CD4-positive, alpha-beta T cell (primary cell): ENCODE measurements around the gene LMO2. TPM values are rescaled to one million over a fixed set of nuclear protein-coding genes. Genes with fewer than 3 reads are reported as not detected.

Experiments
- ATAC-seq: fragments of 200-7000 bp; cut with Tn5 transposase; one replicate; pipeline ENCODE4 v1.10.0; 2022; ENCODE audit warnings: mild to moderate bottlenecking; ENCODE audit not compliant: poor library complexity
- CTCF ChIA-PET: fragments of 350-600 bp; sonication (Branson Sonifier 250); formaldehyde crosslinking; loops from one replicate; lab custom pipeline; 2021; ENCODE audit warnings: antibody characterized with exemption, inconsistent platforms; lab: Charles Lee
- POLR2A ChIA-PET: fragments of 350-600 bp; sonication (Branson Sonifier 250); formaldehyde crosslinking; loops from one replicate; lab custom pipeline; 2021; ENCODE audit warnings: antibody characterized with exemption, inconsistent platforms; lab: Charles Lee
- DNase-seq, 14 experiments: peaks; one replicate each; pipeline ENCODE4 v3.0.0-alpha.2; 2013 to 2020; ENCODE audit warnings: mixed read lengths in 2 of 14
- H3K27ac ChIP-seq, 2 donors: one replicate each; pipeline versions ENCODE4 v1.5.1 to v1.7.0; 2013; ENCODE audit warnings: low read length in 2 of 2, low read depth in 1 of 2, mild to moderate bottlenecking in 1 of 2
- H3K27me3 ChIP-seq, 2 experiments: 1 replicate in 1 of 2; 2 replicates in 1 of 2; pipeline versions ENCODE4 v1.6.1 to v1.7.0; 2013; ENCODE audit warnings: low read length in 2 of 2, control low read depth in 1 of 2, mild to moderate bottlenecking in 1 of 2, moderate library complexity in 1 of 2; ENCODE audit not compliant: insufficient read depth in 2 of 2, control insufficient read depth in 1 of 2
- H3K36me3 ChIP-seq: one replicate; pipeline ENCODE4 v1.6.1; 2013; ENCODE audit warnings: low read length, control low read depth; ENCODE audit not compliant: insufficient read depth
- H3K4me1 ChIP-seq: one replicate; pipeline ENCODE4 v1.6.1; 2013; ENCODE audit warnings: low read length, control low read depth; ENCODE audit not compliant: insufficient read depth
- H3K4me3 ChIP-seq: one replicate; pipeline ENCODE4 v1.5.1; 2013; ENCODE audit warnings: mild to moderate bottlenecking, low read length, moderate library complexity
- H3K9me3 ChIP-seq, 2 experiments: 1 replicate in 1 of 2; 2 replicates in 1 of 2; pipeline versions ENCODE4 v1.6.1 to v1.7.0; 2013; ENCODE audit warnings: low read length in 2 of 2, mild to moderate bottlenecking in 2 of 2, control low read depth in 1 of 2, moderate library complexity in 1 of 2; ENCODE audit not compliant: control insufficient read depth in 1 of 2, insufficient read depth in 1 of 2
- H3K27ac Mint-ChIP-seq: one replicate; pipeline ENCODE4 v1.8.0; 2020; ENCODE audit warnings: mixed read lengths
- H3K27me3 Mint-ChIP-seq: one replicate; pipeline ENCODE4 v1.8.0; 2021; ENCODE audit warnings: mixed read lengths
- H3K36me3 Mint-ChIP-seq: one replicate; pipeline ENCODE4 v1.8.0; 2021; ENCODE audit warnings: low read depth, mixed read lengths
- H3K4me1 Mint-ChIP-seq: one replicate; pipeline ENCODE4 v1.8.0; 2021; ENCODE audit warnings: low read depth, mixed read lengths
- H3K4me3 Mint-ChIP-seq: one replicate; pipeline ENCODE4 v1.8.0; 2020; ENCODE audit warnings: mild to moderate bottlenecking, mixed read lengths
- H3K9me3 Mint-ChIP-seq: one replicate; pipeline ENCODE4 v1.8.0; 2020; ENCODE audit warnings: mixed read lengths
- CTCF ChIP-seq: fragments of 200-600 bp; IDR thresholded peaks from one replicate; pipeline ENCODE4 v1.8.0; 2022; ENCODE audit warnings: antibody characterized with exemption, mild to moderate bottlenecking
- intact Hi-C, 2 experiments: fragments of 100-400 bp; cut with DNase I in 1 of 2; cut with micrococcal nuclease in 1 of 2; formaldehyde crosslinking; loops; one replicate each; pipeline versions ENCODE4 v1.15.1 to v1.9.0; 2023 to 2025; cut with DNase I, micrococcal nuclease
- total RNA-seq, 174 experiments: library from RNA in 2 of 174; stranded (reverse) in 2 of 174; gene quantifications; one replicate each; pipeline ENCODE4 v1.2.3 and lab custom pipeline; 2021 to 2026

Gene LMO2
- total RNA-seq, 2 experiments from 2014 or later: 0.61 to 0.80 TPM

DNA sequence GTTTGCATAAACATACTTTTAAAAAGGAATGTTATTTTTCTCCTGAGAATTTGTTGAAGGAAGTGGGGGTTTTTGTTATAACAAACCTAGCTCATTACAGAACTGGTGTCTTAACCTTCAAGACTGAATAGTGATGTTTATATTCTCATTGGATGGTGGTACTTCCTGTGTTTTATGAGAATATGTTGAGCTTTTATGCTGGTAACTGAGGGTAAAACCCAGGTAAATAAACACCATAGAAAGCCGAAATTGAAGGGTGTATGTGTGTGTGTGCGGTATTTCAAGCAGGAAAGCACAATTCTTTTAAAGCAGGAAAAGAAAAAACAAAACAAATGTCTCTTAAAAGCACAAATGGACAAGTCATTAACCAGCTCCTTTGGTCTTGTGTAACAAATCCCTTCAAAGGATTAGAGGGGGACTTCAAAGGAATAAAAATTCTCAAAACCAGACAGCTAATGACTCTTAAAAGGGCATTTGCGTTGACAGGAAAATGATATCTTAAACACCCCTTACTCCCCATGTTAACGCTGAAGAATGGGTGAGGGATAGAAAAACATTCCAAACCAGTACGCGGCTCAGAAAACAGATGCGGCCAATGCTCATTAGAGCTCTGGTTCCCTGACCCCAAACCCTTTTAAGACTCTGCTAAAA is 23.8 kb downstream of the LMO2 start:
- Histone ChIP-seq H3K4me1 (peaks cover 21% of the 10 kb centered on the region), H3K9me3 (peaks cover 0 to 6% of the 10 kb centered on the region in 2 experiments), H3K27ac (no peak overlapping the region), H3K27me3 (peaks cover 33 to 72% of the 10 kb centered on the region in 2 experiments), H3K36me3 (no peaks in the 10 kb centered on the region), H3K4me3 (peak overlapping the region; percentile 40)
- H3K4me1 Mint-ChIP-seq: peaks cover 18% of the 10 kb centered on the region
- no peak for ATAC-seq
- H3K27ac Mint-ChIP-seq: no peak overlapping the region
- intact Hi-C loops: no loop called here
- DNase-seq: no peak
- no peaks in the 10 kb centered on the region for H3K9me3 Mint-ChIP-seq
- H3K27me3 Mint-ChIP-seq: peaks cover 86% of the 10 kb centered on the region
- POLR2A ChIA-PET: interaction anchor here (1.0 kb wide), 1 partner anchor 380 kb away, joined by 3 read pairs; no protein-coding TSS in a partner anchor
- no peak for TF ChIP-seq CTCF
- CTCF ChIA-PET: interaction anchor here (0.5 to 1.2 kb wide), 2 partner anchors 9 to 306 kb away, joined by 3 read pairs; no protein-coding TSS in a partner anchor
- H3K36me3 Mint-ChIP-seq: no peaks in the 10 kb centered on the region
- peak overlapping the region; percentile 86 for H3K4me3 Mint-ChIP-seq

DNA sequence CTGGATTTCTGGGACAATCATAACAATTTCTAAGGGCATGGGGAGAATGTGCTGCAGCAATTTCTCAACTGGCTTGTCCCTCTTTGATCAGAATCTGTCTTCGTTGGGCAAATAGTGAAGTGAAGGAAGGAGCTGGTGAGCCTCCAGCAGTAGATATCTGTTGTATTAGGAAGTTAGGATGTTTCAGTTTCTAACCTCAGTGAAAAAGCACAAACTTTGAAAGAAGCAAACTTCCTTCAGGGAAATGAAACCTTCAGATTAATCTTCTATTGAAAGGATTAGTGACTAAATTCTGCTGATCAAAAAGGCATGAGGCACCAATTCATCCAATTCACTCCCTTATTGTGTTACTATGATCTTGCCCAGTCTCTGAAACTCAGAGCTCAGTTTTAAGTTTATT is 24.3 kb downstream of the LMO2 start:
- Histone ChIP-seq H3K27ac (no peak overlapping the region), H3K9me3 (peaks cover 0 to 6% of the 10 kb centered on the region in 2 experiments), H3K36me3 (no peaks in the 10 kb centered on the region), H3K4me1 (peaks cover 21% of the 10 kb centered on the region), H3K4me3 (no peak overlapping the region), H3K27me3 (peaks cover 33 to 67% of the 10 kb centered on the region in 2 experiments)
- Mint-ChIP-seq H3K36me3 (no peaks in the 10 kb centered on the region), H3K4me3 (peak overlapping the region; percentile 86), H3K9me3 (no peaks in the 10 kb centered on the region), H3K27ac (no peak overlapping the region), H3K4me1 (peaks cover 18% of the 10 kb centered on the region), H3K27me3 (peaks cover 83% of the 10 kb centered on the region)
- DNase-seq: no peak
- TF ChIP-seq CTCF: no peak
- ChIA-PET CTCF (interaction anchor here (0.5 to 1.2 kb wide), 2 partner anchors 10 to 306 kb away, joined by 3 read pairs; no protein-coding TSS in a partner anchor), POLR2A (no interaction called here)
- ATAC-seq: no peak
- intact Hi-C loops: no loop called here

DNA sequence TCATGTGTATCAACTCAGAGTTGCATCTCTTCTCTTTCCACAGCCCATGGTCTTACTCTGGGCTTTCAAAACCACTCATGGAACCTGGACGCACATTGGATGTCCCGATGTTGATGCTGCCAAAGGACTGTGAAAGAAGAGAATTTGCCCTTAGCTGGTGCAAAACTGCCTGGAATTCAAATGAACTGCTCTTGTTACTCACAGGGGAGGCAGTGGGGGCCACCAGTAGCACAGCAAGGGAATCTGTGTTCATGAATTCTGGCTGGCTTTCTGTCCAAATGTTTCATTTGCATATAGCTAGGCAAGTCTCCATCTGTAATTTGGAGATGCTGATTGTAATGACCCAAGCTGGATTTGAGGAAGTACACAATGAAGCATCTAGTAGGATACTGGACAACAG is 24.9 kb downstream of the LMO2 start:
- H3K4me3 Mint-ChIP-seq: peak overlapping the region; percentile 39
- no peaks in the 10 kb centered on the region for H3K9me3 Mint-ChIP-seq
- no peak for DNase-seq
- H3K27me3 Mint-ChIP-seq: peaks cover 77% of the 10 kb centered on the region
- CTCF ChIA-PET: no interaction called here
- TF ChIP-seq CTCF: no peak
- no peak overlapping the region for H3K4me3 ChIP-seq
- peaks cover 0 to 6% of the 10 kb centered on the region in 2 experiments for H3K9me3 ChIP-seq
- H3K36me3 Mint-ChIP-seq: no peaks in the 10 kb centered on the region
- POLR2A ChIA-PET: no interaction called here
- intact Hi-C loops: no loop called here
- H3K27ac Mint-ChIP-seq: no peak overlapping the region
- H3K4me1 ChIP-seq: peaks cover 21% of the 10 kb centered on the region
- H3K4me1 Mint-ChIP-seq: peaks cover 18% of the 10 kb centered on the region
- ATAC-seq: no peak
- H3K36me3 ChIP-seq: no peaks in the 10 kb centered on the region
- H3K27me3 ChIP-seq: peaks cover 38 to 65% of the 10 kb centered on the region in 2 experiments
- no peak overlapping the region for H3K27ac ChIP-seq
